Gastroesophageal sphincter (tissue), 4 donors: ENCODE results near the gene PHF2. TPM values are rescaled to one million over a fixed set of nuclear protein-coding genes. Genes with fewer than 3 reads are reported as not detected.

ENCODE experiments used
- ATAC-seq: fragments of 150-250 bp; one replicate; pipeline ENCODE4 v1.9.1; 2016; ENCODE audit warnings: mild to moderate bottlenecking, moderate library complexity
- H3K27ac ChIP-seq, 4 donors: fragments of 200-600 bp; sonication (generic) in 3 of 4; 1 replicate in 3 of 4; 2 replicates in 1 of 4; pipeline ENCODE4 v1.5.1; 2016 to 2019
- H3K27me3 ChIP-seq: fragments of 200-600 bp; sonication (generic); one replicate; pipeline ENCODE4 v1.5.1; 2019
- H3K36me3 ChIP-seq, 2 donors: fragments of 200-600 bp; sonication (generic); one replicate each; pipeline ENCODE4 v1.5.1; 2019; ENCODE audit warnings: control low read depth in 1 of 2
- H3K4me1 ChIP-seq, 3 donors: fragments of 200-600 bp; sonication (generic); 1 replicate in 2 of 3; 2 replicates in 1 of 3; pipeline ENCODE4 v1.5.1; 2016 to 2019; ENCODE audit warnings: control low read depth in 2 of 3
- H3K4me3 ChIP-seq, 2 donors: fragments of 200-600 bp; sonication (generic); one replicate each; pipeline ENCODE4 v1.5.1; 2019; ENCODE audit warnings: mild to moderate bottlenecking in 1 of 2, moderate library complexity in 1 of 2
- H3K9me3 ChIP-seq, 3 donors: fragments of 200-600 bp; sonication (generic); one replicate each; pipeline ENCODE4 v1.5.1; 2017 to 2019; ENCODE audit warnings: control low read depth in 2 of 3
- EP300 ChIP-seq: sonication (generic); formaldehyde crosslinking; IDR thresholded peaks from one replicate; pipeline ENCODE4 v1.6.1; 2017; ENCODE audit warnings: antibody characterized with exemption, mild to moderate bottlenecking
- POLR2A ChIP-seq, 2 donors: fragments of 450-650 bp; IDR thresholded peaks; one replicate each; pipeline ENCODE4 v1.6.1; 2017; ENCODE audit warnings: antibody characterized with exemption in 2 of 2, mild to moderate bottlenecking in 2 of 2, moderate library complexity in 1 of 2
- POLR2AphosphoS5 ChIP-seq: sonication (generic); formaldehyde crosslinking; IDR thresholded peaks from one replicate; pipeline ENCODE4 v1.6.1; 2017; ENCODE audit warnings: antibody characterized with exemption
- WGBS, 2 donors: methylation state at CpG; one replicate each; pipeline ENCODE4 v1.1.5; 2018; ENCODE audit warnings: low coverage in 1 of 2; 5-methylcytosine and 5-hydroxymethylcytosine counted together
- total RNA-seq, 4 donors: library from RNA; depleted of rRNA; stranded (reverse); fragments of >200 nt; gene quantifications; one replicate each; pipeline ENCODE4 v1.1.0, GENCODE V29; 2016
- TF ChIP-seq, protein P1 (sequence below), 4 experiments: fragments of 200-600 bp in 2 of 4; fragments of 450-650 bp in 2 of 4; sonication (generic) in 1 of 4; IDR thresholded peaks; one replicate each; pipeline ENCODE4 v1.5.1; 2017 to 2019; ENCODE audit warnings: antibody characterized with exemption in 4 of 4, mild to moderate bottlenecking in 2 of 4, moderate library complexity in 2 of 4

Gene PHF2
- total RNA-seq, 4 donors from 2014 or later = 37.2 to 51.2 (median 39.2) TPM

DNA sequence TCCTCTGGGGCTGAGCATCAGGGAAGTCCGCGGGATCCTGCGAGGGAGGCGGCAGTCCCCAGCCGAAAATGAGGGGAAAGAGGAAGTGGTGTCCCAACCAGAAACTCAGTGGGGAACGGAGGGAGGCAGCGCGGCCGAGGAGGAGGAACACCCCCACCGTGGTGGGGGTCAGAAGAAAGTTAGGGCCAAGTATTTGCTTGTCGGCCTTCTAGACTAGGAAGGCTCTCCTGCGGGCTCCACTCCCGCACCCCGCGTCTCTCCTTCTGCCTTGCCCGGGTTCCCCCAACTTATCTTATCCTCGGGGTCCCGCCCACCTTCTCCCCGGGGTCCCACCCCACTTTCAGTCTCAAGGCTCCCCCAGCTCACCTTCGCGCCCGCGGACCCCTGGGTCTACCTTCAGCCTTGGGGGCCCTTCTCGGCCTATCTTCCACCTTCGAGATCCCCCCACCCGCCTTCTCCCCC lies 557 bp upstream of the PHF2 start:
- no peaks in the 10 kb centered on the region for H3K36me3 ChIP-seq
- 0 to 1% methylated on average over 7 to 19 of the region's 26 CpGs for WGBS, 2 donors
- no peaks in the 10 kb centered on the region for H3K9me3 ChIP-seq
- TF ChIP-seq, protein P1, sequence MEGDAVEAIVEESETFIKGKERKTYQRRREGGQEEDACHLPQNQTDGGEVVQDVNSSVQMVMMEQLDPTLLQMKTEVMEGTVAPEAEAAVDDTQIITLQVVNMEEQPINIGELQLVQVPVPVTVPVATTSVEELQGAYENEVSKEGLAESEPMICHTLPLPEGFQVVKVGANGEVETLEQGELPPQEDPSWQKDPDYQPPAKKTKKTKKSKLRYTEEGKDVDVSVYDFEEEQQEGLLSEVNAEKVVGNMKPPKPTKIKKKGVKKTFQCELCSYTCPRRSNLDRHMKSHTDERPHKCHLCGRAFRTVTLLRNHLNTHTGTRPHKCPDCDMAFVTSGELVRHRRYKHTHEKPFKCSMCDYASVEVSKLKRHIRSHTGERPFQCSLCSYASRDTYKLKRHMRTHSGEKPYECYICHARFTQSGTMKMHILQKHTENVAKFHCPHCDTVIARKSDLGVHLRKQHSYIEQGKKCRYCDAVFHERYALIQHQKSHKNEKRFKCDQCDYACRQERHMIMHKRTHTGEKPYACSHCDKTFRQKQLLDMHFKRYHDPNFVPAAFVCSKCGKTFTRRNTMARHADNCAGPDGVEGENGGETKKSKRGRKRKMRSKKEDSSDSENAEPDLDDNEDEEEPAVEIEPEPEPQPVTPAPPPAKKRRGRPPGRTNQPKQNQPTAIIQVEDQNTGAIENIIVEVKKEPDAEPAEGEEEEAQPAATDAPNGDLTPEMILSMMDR (IDR thresholded peaks at IDR 0.05) = no peak
- no peak for TF ChIP-seq EP300
- no peak for TF ChIP-seq POLR2A (IDR thresholded peaks at IDR 0.05)
- peak; percentile 10 for TF ChIP-seq POLR2AphosphoS5
- H3K27ac ChIP-seq = peak overlapping the region; percentile 93 to 96 (median 94)
- peak; percentile 45 for ATAC-seq
- H3K4me1 ChIP-seq = peaks cover 0 to 53% (median 40%) of the 10 kb centered on the region in 3 donors
- H3K27me3 ChIP-seq = no peaks in the 10 kb centered on the region
- H3K4me3 ChIP-seq = peak overlapping the region; percentile 91 to 93

DNA sequence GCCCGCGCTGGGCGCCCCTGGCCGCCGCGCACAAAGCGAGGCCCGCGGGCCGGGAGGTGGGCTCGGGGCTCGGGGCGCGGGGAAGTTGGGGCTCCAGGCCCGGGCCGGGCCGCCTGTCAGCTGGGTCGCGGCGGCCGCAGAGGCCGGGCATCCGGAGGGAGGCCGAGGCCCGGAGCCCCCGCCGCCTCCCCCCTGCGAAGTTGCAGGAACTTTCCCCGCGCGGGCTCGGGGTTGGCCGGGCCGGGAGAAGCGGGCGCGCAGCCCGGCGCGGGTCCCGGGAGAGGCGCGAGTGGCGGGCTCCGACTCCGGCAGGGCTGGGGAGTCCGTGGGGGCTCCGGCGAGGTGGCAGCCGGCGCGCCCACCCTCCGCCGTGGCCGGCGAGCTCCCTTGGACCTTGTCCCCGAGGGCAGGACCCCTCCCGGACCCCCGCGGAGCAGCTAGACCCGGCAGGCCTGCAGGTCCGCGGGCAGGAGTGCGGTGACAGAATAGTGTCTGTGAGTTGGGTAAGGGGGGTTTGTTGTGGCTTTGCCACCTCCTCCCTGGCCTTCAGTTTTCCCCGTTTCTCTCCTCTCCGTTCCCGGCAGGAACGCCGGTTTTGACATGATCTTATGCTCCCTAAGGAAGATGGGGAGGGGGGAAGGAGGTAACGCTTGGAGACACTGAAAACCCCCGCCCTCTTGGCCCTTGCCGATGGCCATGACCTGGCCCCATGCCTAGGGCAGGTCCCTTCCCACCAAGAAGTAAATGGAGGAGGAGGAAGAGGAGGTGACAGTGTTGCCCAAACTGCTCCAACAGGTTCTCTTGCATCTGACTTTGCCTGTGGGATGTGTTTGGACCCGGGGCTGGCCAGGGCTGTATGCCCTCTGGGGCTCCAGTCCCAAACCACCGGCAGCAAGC lies 942 bp downstream of the PHF2 start:
- H3K9me3 ChIP-seq = no peaks in the 10 kb centered on the region
- 0% methylated on average over 7 of the region's 74 CpGs; no CpG with 5 or more reads in 1 of the 2 donors for whole genome bisulfite sequencing, 2 donors
- no peaks in the 10 kb centered on the region for H3K36me3 ChIP-seq
- TF ChIP-seq POLR2A (IDR thresholded peaks at IDR 0.05) (no peak), POLR2AphosphoS5 (no peak), EP300 (no peak)
- TF ChIP-seq, protein P1 (IDR thresholded peaks at IDR 0.05) = no peak
- peak; percentile 24 for ATAC-seq
- H3K27me3 ChIP-seq = no peaks in the 10 kb centered on the region
- H3K27ac ChIP-seq = peak overlapping the region; percentile 54 to 96 (median 94)
- H3K4me1 ChIP-seq = peaks cover 0 to 68% (median 45%) of the 10 kb centered on the region in 3 donors
- H3K4me3 ChIP-seq = peak overlapping the region; percentile 71 to 91

DNA sequence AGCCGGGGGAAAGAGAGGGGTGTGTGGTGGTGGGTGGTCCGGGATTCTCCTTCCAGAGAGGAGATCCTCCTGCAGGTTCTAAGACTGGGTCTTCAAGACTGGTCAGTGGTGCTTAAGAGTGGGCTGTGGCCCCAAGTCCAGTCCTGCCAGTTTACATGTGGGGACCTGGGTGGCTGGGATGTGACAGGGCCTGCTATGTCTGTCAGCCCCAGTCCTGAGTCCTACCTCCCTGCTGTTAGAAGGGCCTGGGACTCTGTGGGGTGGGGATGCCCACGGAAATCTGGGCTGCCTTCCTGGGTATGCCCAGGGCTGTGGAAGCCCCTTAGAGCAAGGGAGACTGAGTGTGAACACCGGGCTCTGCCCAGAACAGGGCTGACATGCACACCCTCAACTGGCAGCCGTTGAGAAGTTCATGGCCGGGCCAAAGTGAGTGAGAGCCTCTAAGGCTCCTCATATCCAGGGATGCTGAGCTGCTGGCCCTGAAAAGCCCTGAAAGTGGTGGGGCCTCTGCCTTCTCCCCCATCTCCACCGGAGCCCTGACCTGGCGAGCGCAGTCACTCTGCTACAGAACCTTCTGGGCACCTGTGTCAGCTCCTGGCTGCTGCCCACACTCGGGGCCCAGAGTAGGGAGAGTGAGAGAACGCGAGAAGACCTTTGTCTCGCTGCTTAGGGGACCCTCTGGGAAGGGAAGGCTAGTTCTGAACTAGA lies 1.7 kb downstream of the PHF2 start:
- Histone ChIP-seq H3K27ac (peak overlapping the region in 3 of 4 donors; percentile 93 to 96 (median 96)), H3K9me3 (no peaks in the 10 kb centered on the region), H3K4me3 (peak overlapping the region; percentile 71 to 91), H3K27me3 (no peaks in the 10 kb centered on the region), H3K36me3 (no peaks in the 10 kb centered on the region), H3K4me1 (peaks cover 0 to 72% (median 45%) of the 10 kb centered on the region in 3 donors)
- TF ChIP-seq POLR2A (IDR thresholded peaks at IDR 0.05) (no peak), EP300 (no peak), POLR2AphosphoS5 (no peak)
- TF ChIP-seq, protein P1 (IDR thresholded peaks at IDR 0.05) = no peak
- WGBS, 2 donors = 50% methylated on average over 2 of the region's 13 CpGs; no CpG with 5 or more reads in 1 of the 2 donors
- ATAC-seq = no peak

DNA sequence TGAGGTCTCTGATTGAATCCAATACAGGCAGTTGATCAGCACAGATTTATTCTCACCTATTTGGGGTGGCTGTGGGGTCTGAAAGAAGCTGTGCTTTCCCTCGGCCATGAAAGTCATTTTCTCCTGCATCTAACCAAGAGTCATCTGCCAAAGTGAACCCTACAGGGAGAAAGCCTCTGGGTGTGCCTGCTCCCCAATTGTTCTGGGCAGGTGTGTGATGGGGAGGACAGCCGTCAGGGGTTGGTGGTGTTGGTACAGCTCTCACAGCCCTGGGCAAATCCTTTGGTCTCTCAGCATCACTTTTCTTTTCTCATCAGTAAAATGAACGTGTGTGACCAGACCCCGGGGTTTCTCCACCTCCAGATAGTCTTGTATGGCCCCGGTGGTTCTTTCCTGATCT lies 2.5 kb downstream of the PHF2 start:
- Histone ChIP-seq H3K4me3 (no peak overlapping the region), H3K27ac (peak overlapping the region in 3 of 4 donors; percentile 34 to 96 (median 96)), H3K36me3 (no peaks in the 10 kb centered on the region), H3K27me3 (no peaks in the 10 kb centered on the region), H3K4me1 (peaks cover 0 to 72% (median 45%) of the 10 kb centered on the region in 3 donors), H3K9me3 (no peaks in the 10 kb centered on the region)
- no peak for ATAC-seq
- 32% methylated on average over 5 of the region's 5 CpGs; no CpG with 5 or more reads in 1 of the 2 donors for WGBS, 2 donors
- TF ChIP-seq EP300 (no peak), POLR2AphosphoS5 (no peak), POLR2A (IDR thresholded peaks at IDR 0.05) (no peak)
- TF ChIP-seq, protein P1 (IDR thresholded peaks at IDR 0.05) = no peak
